HG03025 (cell line): Measurements from ENCODE around the gene ALCAM.

Experiments used
- ATAC-seq: cut with Tn5 transposase; IDR thresholded peaks from one replicate; pipeline ENCODE4 v1.9.1; 2021; ENCODE audit warnings: mild to moderate bottlenecking, moderate library complexity; ENCODE audit not compliant: unreplicated experiment, low FRiP score

Gene ALCAM

DNA sequence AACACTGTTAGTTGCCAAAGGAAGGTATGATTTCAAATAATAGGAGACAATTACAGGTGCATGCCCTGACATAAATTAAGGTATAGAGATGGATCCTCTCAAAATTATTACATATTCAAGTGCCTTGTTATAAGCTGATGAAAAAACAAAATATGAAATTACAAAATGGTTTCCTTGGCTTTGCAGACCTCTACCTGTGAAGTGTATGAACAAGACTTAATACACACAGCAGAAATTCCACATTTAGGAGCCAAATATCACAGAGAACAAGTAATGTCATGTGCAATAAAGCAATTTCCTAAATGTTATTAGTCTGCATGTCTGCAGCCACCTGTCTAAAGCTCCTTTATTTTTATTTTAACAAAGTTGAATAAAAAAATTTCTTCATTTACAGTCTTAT lies 151.5 kb downstream of the ALCAM start:
- ATAC-seq = no peak

- ATAC-seq = peak; percentile 92
These were observed 152.2 kb downstream of the ALCAM start for GRCh38 chr3:105518806-105519418.

DNA sequence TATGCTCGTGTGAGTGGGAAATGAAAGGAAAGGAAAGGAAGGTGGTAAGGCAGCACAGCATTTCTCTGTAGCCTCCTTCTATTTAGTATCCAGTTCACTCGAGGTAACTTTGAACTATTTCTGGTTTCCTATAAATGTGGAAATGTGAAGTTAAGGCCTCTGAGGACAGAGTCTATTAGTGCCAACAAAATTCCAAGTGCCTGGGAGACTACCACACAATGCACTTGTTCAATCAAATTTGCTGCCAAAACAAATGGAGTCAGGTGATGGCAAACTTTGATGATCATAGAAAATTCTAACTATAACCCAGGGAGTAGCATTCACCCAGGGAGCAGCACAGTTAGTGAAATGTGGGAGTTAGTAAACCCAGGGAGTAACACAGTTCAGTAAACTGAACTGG lies 155.1 kb downstream of the ALCAM start:
- ATAC-seq = no peak

GRCh38 chr3:105523501-105523900 lies 156.8 kb downstream of the ALCAM start:
- ATAC-seq = no peak

- no peak for ATAC-seq
These were observed 158.8 kb downstream of the ALCAM start for GRCh38 chr3:105525531-105525930.

DNA sequence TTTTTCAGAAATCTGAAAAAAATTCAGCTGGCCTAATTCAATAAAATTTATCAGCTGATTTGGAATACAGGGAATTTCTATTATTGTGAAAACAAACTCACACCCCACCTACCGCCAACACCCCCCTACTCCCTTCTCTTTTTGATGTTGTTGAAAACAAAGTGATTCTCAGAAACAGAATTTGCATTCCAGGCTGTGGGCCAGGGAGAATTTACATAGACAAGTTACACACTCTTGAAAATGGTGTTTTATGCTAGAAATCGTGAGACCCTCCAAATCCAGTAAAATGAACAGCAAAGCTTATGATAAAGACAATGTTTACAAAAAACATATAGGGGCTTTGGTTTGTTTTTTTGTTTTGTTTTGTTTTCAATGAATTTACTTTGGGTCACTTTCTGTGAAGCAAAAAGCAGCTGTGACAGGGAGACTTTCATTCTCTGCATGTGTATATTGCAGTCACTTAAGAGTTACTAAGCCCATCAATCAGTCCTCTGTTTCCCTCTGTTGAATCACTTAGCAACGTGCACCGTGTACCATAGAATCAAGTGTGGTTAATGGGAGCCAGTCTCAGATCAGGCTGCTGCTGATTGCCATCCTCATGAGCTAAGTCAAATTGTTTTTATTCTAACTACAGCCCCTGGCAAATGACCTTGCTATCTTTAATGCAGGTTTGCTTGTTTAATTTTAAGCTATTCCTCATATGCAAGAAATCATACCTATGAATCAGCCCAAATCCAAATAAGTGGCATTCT lies 159.8 kb downstream of the ALCAM start:
- no peak for ATAC-seq

GRCh38 chr3:105527535-105527934 lies 160.8 kb downstream of the ALCAM start:
- no peak for ATAC-seq

DNA sequence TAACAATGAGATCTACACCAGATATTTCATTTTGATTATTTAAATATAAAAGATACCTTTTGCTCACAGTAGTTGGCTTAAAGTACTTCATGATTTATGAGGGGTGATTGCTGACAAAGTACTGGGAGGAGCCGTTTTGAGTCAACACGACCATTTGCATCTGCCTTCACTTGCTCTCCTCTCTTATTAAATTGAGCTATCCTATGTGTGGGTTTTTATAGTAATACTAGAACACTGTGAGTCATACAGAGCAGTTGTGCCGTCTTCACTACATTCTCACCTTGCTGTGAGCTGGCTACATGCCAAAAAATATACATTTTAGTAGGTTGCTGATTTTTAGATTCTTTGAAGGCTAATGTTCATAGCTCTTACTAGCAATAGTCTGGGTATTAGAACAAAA lies 161.2 kb downstream of the ALCAM start:
- no peak for ATAC-seq

DNA sequence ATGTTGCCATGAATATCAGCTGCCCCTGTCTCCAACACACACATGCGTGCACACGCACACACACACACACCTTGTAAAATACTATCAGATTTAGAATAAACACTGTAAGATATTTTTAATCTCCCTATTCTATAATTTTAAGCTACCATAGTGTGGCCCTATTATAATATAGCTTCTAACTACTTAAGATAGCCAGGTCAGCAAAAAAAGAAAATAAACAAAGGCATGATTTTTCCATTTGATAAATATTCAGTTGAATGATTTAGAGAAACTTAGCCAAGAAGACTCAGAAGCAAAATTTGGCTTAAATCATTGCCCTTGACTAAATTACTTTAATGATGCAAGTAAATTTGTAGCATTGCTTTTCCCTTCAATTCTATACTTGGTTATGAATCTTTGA lies 162.2 kb downstream of the ALCAM start:
- ATAC-seq = no peak

DNA sequence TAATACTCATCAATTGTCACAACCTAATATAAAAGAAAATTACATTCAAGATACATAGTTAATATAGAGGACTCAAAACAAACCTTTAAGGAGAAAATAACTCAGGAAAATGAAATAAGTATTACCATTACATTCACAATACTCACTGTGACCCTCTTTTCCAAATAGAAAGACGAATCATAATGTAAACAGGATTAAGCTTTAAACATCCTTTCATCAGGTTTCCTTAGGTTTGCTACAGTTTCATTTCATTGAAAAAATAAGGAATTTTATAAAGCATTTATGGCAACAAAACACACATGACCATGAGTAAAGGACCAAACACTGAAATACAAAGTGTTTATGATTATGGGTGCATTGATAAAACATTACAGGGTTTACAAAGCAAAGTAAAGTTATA lies 162.7 kb downstream of the ALCAM start:
- no peak for ATAC-seq

DNA sequence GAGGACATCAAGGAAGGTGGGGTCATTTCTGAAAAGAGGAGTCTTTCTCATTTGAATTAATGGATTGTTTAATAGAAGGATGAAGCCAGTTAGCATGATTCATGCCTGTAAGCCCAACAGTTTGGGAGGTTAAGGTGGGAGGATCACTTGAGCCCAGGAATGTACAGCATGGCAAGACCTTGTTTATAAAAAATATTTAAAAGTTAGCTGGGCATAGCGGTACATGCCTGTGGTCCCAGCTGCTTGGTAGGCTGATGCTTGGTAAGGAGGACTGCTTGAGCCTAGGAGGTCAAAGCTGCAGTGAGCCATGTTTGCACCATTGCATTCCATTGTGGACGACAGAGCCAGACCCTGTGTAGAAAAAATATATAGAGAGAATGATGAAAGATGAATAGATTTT lies 165.5 kb downstream of the ALCAM start:
- ATAC-seq = no peak

- ATAC-seq = no peak
These were observed 167.3 kb downstream of the ALCAM start for GRCh38 chr3:105533960-105534359.

GRCh38 chr3:105534491-105534890 lies 167.8 kb downstream of the ALCAM start:
- ATAC-seq = no peak

DNA sequence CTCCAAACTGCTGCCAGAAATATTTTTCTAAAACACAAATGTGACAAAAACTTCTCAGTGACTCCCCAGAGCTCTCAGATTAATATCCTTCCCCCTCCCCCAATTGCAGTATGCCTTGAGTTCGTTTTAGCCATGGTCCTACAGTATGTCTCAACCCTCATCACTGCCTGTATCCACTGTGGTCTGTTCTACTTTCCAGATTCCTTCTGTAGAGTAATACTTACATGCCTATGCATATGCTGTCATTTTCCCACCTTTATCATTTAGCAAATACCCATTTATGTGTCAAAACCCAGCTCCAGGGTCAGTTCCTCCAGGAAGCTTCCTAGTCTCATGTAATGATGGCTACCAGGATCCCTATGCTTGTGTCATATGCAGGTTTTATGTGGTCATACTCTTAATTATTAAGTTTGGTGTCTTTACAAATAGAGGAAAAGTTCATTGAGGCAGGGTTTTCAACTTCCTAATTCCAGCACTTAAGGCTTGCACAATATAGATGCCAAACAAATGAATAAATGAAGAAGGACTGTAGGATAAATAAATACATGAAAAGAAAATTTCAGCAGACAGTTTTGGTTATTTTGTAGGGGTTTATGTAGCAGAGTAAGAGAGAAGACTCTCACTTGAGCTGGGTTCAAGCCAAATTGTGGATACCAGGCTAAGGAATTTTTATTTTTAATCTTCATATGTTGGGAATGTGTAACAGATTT lies 170.8 kb downstream of the ALCAM start:
- no peak for ATAC-seq

DNA sequence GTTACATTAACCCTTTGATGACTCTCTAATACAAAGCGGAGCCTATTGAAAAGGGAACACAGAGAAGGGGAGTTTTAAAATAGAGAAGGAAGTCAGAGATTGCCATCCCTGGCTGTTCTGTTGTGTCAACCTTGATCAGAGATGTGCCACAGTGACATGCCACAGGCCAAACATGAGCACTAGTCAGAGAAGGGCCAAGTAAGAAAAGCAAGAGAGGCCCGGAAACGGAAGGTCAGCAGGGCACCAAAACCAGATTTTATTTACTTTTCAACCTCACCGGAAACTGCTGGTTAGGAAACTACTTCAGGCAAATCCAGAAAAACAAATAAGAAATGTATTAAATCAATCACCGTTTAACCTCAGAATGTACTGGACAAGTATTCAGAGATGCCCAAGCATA lies 171.8 kb downstream of the ALCAM start:
- no peak for ATAC-seq

DNA sequence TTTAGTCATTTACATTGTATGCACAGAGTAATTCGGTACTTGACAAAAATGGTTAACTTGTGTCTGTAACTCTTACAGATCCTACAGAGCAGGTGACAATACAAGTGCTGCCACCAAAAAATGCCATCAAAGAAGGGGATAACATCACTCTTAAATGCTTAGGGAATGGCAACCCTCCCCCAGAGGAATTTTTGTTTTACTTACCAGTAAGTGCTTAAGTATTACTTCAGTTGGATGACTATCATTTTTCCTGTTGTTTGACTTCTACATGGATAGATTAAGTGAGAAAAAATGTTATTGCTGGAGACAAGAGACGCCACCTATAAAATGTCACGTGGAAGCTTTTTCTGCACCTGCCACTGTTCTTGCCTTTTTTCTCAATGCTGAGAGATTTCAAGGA lies 173.2 kb downstream of the ALCAM start:
- no peak for ATAC-seq

DNA sequence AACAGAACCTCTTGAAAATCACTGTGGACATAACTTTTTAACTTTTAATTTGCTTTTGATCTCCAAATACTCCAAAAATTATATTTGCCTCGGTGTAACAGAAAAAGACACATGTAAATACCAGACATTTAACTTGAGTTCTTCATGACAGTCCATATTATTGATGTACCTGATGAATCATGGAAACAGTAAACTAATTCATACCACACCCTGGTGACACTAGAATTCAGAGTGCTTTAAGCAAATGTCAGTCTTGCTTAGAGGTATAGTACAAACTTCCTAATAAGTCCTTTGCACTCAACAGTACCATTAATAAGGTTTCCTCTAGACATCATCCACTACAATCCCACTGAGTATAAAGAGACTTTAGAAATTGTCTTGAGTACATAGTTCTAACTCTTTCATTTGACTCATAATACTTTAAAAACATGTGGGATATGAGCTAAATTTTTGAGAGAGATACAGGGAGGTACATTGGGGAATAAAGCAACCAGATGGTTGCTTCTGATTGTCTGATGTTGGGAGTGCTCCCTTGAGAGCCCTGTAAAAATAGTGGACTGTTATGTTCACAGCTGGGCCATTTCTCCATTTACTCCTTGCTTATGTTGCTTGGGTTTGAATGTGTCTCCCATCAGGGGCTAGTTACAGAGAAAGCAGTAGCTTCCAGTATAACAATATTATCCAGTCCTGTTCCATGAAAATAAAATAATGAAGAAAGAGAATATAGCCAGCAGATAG lies 175.7 kb downstream of the ALCAM start:
- ATAC-seq = no peak

DNA sequence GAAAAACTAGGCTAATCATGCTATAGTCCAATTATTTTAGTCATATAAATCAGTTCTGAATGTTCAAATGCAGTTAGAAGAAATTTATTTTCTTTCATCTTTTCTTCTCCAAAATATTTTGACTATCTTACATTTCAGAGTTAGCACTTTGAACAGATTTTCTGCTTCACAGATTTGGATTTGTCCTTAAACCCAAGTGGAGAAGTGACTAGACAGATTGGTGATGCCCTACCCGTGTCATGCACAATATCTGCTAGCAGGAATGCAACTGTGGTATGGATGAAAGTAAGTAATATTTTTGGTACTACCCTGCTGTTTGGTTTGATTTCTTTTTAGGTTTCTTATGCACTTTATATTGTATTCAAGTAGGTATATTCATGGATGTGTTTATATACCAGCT lies 178.3 kb downstream of the ALCAM start:
- ATAC-seq = no peak

GRCh38 chr3:105553851-105554250 lies 187.1 kb downstream of the ALCAM start:
- no peak for ATAC-seq

DNA sequence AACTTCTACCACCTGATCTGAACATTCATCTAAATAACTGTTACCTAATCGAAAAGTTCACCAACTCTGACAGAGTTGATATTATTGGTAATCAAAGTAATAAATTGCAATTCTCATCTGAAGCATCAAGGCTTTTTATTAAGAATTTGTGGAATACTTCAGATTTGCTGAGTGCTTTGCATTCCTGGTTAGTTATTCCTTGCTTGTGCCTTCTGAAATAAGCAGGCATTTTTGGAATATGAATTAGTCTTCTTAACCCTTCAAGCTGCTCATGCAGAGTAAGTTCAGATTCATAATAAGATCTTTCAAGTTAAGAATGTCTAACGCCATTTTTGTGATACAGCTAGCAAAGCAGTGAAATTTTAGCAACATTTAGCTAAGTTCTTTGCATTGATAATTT lies 188.5 kb downstream of the ALCAM start:
- no peak for ATAC-seq

GRCh38 chr3:105559856-105560255 lies 193.1 kb downstream of the ALCAM start:
- no peak for ATAC-seq
